Esophagus muscularis mucosa (tissue), 4 donors: ENCODE data around the gene ANO3.

ENCODE experiments used
- EP300 ChIP-seq: sonication (generic); formaldehyde crosslinking; IDR thresholded peaks from one replicate; pipeline ENCODE4 v1.6.1; 2017; ENCODE audit warnings: antibody characterized with exemption
- POLR2A ChIP-seq: fragments of 450-650 bp; IDR thresholded peaks from one replicate; pipeline ENCODE4 v1.6.1; 2017; ENCODE audit warnings: antibody characterized with exemption, moderate library complexity, mild to moderate bottlenecking, low read depth
- POLR2AphosphoS5 ChIP-seq, 2 donors: sonication (generic); formaldehyde crosslinking; IDR thresholded peaks; one replicate each; pipeline ENCODE4 v1.6.1; 2017; ENCODE audit warnings: antibody characterized with exemption in 2 of 2
- TF ChIP-seq, protein P1 (sequence below), 3 experiments: fragments of 200-600 bp in 2 of 3; fragments of 450-650 bp in 1 of 3; sonication (generic) in 2 of 3; IDR thresholded peaks; one replicate each; pipeline ENCODE4 v1.5.1; 2017 to 2019; ENCODE audit warnings: antibody characterized with exemption in 3 of 3, mild to moderate bottlenecking in 2 of 3, moderate library complexity in 1 of 3

DNA sequence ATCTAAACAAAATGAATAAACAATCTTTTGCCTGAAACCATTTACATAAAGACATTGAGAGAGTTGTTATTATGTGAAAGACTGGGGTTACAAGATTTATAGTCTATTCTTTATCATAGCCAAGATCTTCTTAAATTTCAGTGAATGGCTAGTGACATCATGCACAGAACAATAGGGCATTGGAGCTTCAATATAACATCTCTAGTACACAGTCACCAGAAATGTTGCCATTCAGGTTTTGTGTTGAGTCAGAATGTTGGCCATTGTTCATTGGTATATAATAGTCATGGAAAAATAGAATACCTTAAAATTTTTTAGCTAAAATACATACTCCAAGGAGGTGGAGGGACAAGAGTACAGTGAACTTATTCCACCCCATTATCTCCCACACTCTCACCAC lies 345.6 kb downstream of the ANO3 start:
- TF ChIP-seq EP300 = no peak
- TF ChIP-seq, protein P1, sequence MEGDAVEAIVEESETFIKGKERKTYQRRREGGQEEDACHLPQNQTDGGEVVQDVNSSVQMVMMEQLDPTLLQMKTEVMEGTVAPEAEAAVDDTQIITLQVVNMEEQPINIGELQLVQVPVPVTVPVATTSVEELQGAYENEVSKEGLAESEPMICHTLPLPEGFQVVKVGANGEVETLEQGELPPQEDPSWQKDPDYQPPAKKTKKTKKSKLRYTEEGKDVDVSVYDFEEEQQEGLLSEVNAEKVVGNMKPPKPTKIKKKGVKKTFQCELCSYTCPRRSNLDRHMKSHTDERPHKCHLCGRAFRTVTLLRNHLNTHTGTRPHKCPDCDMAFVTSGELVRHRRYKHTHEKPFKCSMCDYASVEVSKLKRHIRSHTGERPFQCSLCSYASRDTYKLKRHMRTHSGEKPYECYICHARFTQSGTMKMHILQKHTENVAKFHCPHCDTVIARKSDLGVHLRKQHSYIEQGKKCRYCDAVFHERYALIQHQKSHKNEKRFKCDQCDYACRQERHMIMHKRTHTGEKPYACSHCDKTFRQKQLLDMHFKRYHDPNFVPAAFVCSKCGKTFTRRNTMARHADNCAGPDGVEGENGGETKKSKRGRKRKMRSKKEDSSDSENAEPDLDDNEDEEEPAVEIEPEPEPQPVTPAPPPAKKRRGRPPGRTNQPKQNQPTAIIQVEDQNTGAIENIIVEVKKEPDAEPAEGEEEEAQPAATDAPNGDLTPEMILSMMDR (IDR thresholded peaks at IDR 0.05) = no peak
- no peak for TF ChIP-seq POLR2A
- no peak for TF ChIP-seq POLR2AphosphoS5 (IDR thresholded peaks at IDR 0.05)
